A673 (cell line): ENCODE results near the gene KCNQ1OT1. TPM values are rescaled to one million over a fixed set of nuclear protein-coding genes. Genes with fewer than 3 reads are reported as not detected.

Experiments used
- BruUV-seq: library from RNA; stranded (reverse); fragments of 400-500 nt; replicated peaks from 2 replicates; lab custom pipeline; 2021; lab: Mats Ljungman, UMichigan
- CTCF ChIA-PET: fragments of 300-600 bp; sonication (Branson Sonifier 250); formaldehyde crosslinking; loops from one replicate; lab custom pipeline; 2022; ENCODE audit warnings: antibody characterized with exemption; lab: Charles Lee
- POLR2A ChIA-PET: fragments of 300-600 bp; sonication (Branson Sonifier 250); formaldehyde crosslinking; loops from one replicate; lab custom pipeline; 2022; ENCODE audit warnings: antibody characterized with exemption; ENCODE audit not compliant: low non-redundant PET; lab: Charles Lee
- DNase-seq: peaks from one replicate; pipeline ENCODE4 v3.0.0-alpha.2; 2015; ENCODE audit warnings: low spot score
- H3K27ac ChIP-seq: fragments of 200-600 bp; sonication (generic); 2 replicates; pipeline ENCODE4 v1.5.1; 2016; ENCODE audit warnings: mixed run types, low read depth, mild to moderate bottlenecking, mixed read lengths, antibody characterized with exemption, low read length; ENCODE audit not compliant: poor library complexity, severe bottlenecking
- H3K27me3 ChIP-seq: fragments of 200-600 bp; sonication (generic); replicated peaks from 2 replicates; pipeline ENCODE4 v1.6.1; 2017; ENCODE audit warnings: mixed run types, low read depth, mild to moderate bottlenecking, mixed read lengths, antibody characterized with exemption, low read length; ENCODE audit not compliant: insufficient read depth, poor library complexity
- H3K36me3 ChIP-seq: fragments of 200-600 bp; sonication (generic); 2 replicates; pipeline ENCODE4 v1.6.1; 2016; ENCODE audit warnings: mixed run types, mild to moderate bottlenecking, mixed read lengths, antibody characterized with exemption, low read length; ENCODE audit not compliant: insufficient read depth, poor library complexity, severe bottlenecking
- H3K4me1 ChIP-seq: fragments of 200-600 bp; sonication (generic); 2 replicates; pipeline ENCODE4 v1.6.1; 2017; ENCODE audit warnings: mixed run types, mild to moderate bottlenecking, mixed read lengths, antibody characterized with exemption, low read length; ENCODE audit not compliant: insufficient read depth, poor library complexity, severe bottlenecking
- H3K4me3 ChIP-seq: fragments of 200-600 bp; sonication (generic); 2 replicates; pipeline ENCODE4 v1.5.1; 2016; ENCODE audit warnings: low read depth, mixed run types, mild to moderate bottlenecking, mixed read lengths, low read length; ENCODE audit not compliant: poor library complexity, severe bottlenecking
- H3K9me3 ChIP-seq: fragments of 200-600 bp; sonication (generic); 2 replicates; pipeline ENCODE4 v1.6.1; 2016; ENCODE audit warnings: mixed run types, low read depth, mild to moderate bottlenecking, mixed read lengths, antibody characterized with exemption, low read length; ENCODE audit not compliant: poor library complexity, severe bottlenecking
- EZH2 ChIP-seq: fragments of 200-600 bp; sonication (generic); IDR thresholded peaks from 2 replicates; pipeline ENCODE4 v1.6.1; 2017; ENCODE audit warnings: borderline replicate concordance, low read depth, mild to moderate bottlenecking, mixed read lengths, antibody characterized with exemption, low read length; ENCODE audit not compliant: poor library complexity, severe bottlenecking
- intact Hi-C: fragments of 100-400 bp; cut with micrococcal nuclease; formaldehyde crosslinking; loops from one replicate; pipeline ENCODE4 v1.10.0; 2022; ENCODE audit not compliant: unreplicated experiment
- total RNA-seq: library from RNA; stranded (reverse); gene quantifications from 2 replicates; pipeline ENCODE4 v1.2.3, GENCODE V29; 2021
- TF ChIP-seq, protein P1 (sequence below): fragments of 300-800, 200-600 bp; sonication (generic); conservative IDR thresholded peaks from 2 replicates; pipeline ENCODE4 v1.5.1; 2017; ENCODE audit warnings: low read depth, mild to moderate bottlenecking, antibody characterized with exemption, low read length, moderate library complexity, mixed read lengths

KCNQ1OT1 gene
- total RNA-seq, 1 experiment from 2014 or later: 4.0 TPM

DNA sequence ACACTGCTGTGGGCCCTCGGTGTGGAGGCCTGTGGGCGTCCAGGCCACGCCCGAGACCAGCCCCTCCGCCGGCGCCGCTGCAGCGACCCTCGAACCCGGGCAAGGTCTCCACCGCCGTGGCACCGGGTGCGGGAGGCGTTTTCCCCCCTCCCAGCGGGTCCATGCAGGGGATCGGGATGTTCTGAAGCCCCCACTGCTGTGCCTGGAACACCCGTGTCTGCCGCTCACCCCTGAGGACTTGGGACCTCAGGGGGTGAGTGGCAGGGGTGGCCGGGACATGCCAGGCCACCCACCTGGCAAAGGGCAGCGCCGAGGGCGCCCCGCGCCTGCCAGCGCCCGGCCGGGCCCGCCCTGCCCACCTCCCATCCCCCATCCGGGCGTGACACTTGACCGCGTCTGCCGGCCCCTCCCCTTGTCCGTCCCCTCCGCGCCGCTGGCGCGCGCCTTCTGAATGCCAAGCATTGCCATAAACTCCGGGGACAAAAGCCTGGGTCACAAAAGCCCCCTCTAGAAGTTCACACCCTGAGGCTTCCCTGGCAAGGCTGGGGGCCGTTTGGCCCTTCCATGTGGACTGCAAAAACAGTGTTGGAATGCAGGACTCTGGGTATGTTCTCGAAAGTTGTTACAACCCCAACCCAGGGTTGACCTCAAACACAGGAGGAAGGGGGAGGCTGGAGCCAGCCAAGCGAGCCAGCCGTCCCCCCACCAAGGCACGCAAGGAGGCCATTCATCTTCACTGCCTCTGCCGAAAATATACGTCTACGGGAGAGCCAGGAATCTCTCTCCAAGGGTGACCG lies 819 bp upstream of the KCNQ1OT1 start:
- intact Hi-C loops: loop anchor here (5.0 kb wide), 1 partner anchor 187 kb away; the partner anchor contains the start of gene CDKN1C
- peaks cover 32% of the 10 kb centered on the region for H3K4me1 ChIP-seq

DNA sequence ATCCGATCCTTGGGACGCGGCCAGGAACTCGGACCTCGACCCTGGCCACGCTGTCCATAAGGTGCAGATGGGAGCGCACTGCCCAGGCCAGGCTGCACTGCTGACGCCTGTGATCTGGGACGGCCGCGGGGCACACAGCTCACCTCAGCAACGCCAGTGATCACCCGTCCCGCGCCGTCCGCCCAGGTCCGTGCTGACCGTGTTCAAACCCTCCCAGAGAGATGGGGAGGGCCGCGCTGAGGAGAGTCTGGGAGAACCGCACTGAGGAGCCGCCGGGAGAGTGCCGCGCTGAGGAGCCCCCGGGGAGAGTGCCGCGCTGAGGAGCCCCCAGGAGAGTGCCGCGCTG lies 636 bp downstream of the KCNQ1OT1 start:
- POLR2A ChIA-PET: no interaction called here
- peak; percentile 31 for DNase-seq
- no TSS peak for BruUV-seq
- H3K27ac ChIP-seq: peak overlapping the region; percentile 86
- H3K36me3 ChIP-seq: no peaks in the 10 kb centered on the region
- CTCF ChIA-PET: no interaction called here
- H3K4me1 ChIP-seq: peaks cover 28% of the 10 kb centered on the region
- no peaks in the 10 kb centered on the region for H3K27me3 ChIP-seq
- no peaks in the 10 kb centered on the region for H3K9me3 ChIP-seq
- intact Hi-C loops: no loop called here
- TF ChIP-seq, protein P1, sequence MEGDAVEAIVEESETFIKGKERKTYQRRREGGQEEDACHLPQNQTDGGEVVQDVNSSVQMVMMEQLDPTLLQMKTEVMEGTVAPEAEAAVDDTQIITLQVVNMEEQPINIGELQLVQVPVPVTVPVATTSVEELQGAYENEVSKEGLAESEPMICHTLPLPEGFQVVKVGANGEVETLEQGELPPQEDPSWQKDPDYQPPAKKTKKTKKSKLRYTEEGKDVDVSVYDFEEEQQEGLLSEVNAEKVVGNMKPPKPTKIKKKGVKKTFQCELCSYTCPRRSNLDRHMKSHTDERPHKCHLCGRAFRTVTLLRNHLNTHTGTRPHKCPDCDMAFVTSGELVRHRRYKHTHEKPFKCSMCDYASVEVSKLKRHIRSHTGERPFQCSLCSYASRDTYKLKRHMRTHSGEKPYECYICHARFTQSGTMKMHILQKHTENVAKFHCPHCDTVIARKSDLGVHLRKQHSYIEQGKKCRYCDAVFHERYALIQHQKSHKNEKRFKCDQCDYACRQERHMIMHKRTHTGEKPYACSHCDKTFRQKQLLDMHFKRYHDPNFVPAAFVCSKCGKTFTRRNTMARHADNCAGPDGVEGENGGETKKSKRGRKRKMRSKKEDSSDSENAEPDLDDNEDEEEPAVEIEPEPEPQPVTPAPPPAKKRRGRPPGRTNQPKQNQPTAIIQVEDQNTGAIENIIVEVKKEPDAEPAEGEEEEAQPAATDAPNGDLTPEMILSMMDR: no peak
- no peak for TF ChIP-seq EZH2
- H3K4me3 ChIP-seq: peak overlapping the region; percentile 96

More for the DNA sequence above, 819 bp upstream of the KCNQ1OT1 start:
- H3K27me3 ChIP-seq: no peaks in the 10 kb centered on the region
- BruUV-seq: no TSS peak
- ChIA-PET CTCF (no interaction called here), POLR2A (interaction anchor here (0.7 kb wide), 2 partner anchors 8 to 1118 kb away, joined by 3 to 4 read pairs; no protein-coding TSS in a partner anchor)
- TF ChIP-seq, protein P1: no peak
- TF ChIP-seq EZH2: no peak
- H3K27ac ChIP-seq: peak overlapping the region; percentile 92
- H3K9me3 ChIP-seq: no peaks in the 10 kb centered on the region
- DNase-seq: peak; percentile 19
- H3K36me3 ChIP-seq: no peaks in the 10 kb centered on the region
- H3K4me3 ChIP-seq: peak overlapping the region; percentile 96

DNA sequence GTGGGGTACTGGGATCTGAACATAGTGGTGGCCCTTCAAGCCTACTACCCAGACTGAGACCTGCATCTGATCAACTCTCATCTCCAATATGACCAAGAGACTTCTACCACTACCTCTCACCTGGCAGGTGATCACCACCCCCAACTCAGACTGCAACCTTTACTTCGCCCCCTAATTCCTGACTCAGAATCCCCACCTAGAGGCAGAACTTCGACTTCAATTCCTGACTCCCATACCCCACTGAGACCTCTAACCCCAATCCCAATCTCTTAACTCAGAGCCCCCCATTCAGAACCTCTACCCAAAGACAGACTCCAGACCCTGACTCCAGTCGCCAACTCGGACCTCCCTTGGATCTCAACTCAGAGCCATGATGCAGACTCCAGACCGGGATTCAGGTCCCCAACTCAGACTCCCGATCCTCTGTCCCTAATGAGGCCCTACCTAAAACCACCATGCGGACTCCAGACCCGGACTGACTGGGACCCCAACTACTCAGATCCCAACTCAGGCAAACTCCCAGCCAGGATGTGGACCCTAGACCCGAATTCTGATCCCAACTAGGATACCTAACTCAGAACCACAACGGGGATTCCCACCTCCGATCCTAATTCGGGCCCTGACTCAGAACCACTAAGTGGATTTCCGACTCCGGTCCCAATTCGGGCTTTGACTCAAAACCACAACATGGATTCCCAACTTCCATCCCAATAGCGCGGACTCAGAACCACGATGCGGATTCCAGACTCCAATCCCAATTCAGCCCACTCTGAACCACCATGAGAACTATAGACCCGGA lies 1.2 kb downstream of the KCNQ1OT1 start:
- peaks cover 22% of the 10 kb centered on the region for H3K4me1 ChIP-seq
- no peaks in the 10 kb centered on the region for H3K27me3 ChIP-seq
- no peak for DNase-seq
- no TSS peak for BruUV-seq
- TF ChIP-seq, protein P1: no peak
- TF ChIP-seq EZH2: no peak
- ChIA-PET CTCF (no interaction called here), POLR2A (no interaction called here)
- no peaks in the 10 kb centered on the region for H3K36me3 ChIP-seq
- H3K9me3 ChIP-seq: no peaks in the 10 kb centered on the region
- intact Hi-C loops: no loop called here
- H3K4me3 ChIP-seq: peak overlapping the region; percentile 96
- peak overlapping the region; percentile 86 for H3K27ac ChIP-seq
